Fibroblast of lung (primary cell): ENCODE measurements around the gene IL3RA.

Experiments used
- CTCF ChIP-seq, 2 donors: IDR thresholded peaks in 1 of 2; conservative IDR thresholded peaks in 1 of 2; 1 replicate in 1 of 2; 2 replicates in 1 of 2; pipeline ENCODE4 v1.5.1; 2011 to 2012; ENCODE audit warnings: low read length in 2 of 2, control low read depth in 1 of 2, inconsistent platforms in 1 of 2, low read depth in 1 of 2, mild to moderate bottlenecking in 1 of 2
- EZH2 ChIP-seq: IDR thresholded peaks from 2 replicates; pipeline ENCODE4 v1.5.1; 2012; ENCODE audit warnings: low read length, control low read depth, mild to moderate bottlenecking; ENCODE audit errors: missing control alignments

DNA sequence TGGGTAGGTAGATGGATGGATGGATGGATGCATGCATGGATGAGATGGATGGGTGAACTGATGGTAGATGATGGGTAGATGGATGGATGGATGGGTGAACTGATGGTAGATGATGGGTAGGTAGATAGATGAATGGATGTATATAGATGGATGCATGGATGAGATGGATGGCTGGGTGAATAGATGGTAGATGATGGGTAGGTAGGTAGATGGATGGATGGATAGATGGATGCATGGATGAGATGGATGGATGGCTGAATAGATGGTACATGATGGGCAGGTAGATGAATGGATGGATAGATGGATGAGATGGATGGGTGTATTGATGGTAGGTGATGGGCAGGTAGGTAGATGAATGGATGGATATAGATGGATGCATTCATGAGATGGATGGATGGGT is 70.5 kb downstream of the IL3RA start:
- no peak for TF ChIP-seq CTCF (conservative IDR thresholded peaks at IDR 0.05 in 1 of 2, IDR thresholded peaks at IDR 0.05 in 1 of 2; ENCODE audit: low read depth in 1 of 2, low read length in 2 of 2)
- no peak for TF ChIP-seq EZH2
